Colonic mucosa (tissue), 4 donors: ENCODE results near the gene SEPTIN5. TPM values are rescaled to one million over a fixed set of nuclear protein-coding genes. Genes with fewer than 3 reads are reported as not detected.

Experiments
- DNase-seq: peaks from one replicate; pipeline ENCODE4 v3.0.0-alpha.2; 2020
- H3K27ac ChIP-seq: fragments of 200-600 bp; one replicate; pipeline ENCODE4 v1.8.0; 2021
- H3K27me3 ChIP-seq: fragments of 200-600 bp; one replicate; pipeline ENCODE4 v1.8.0; 2021
- H3K36me3 ChIP-seq: fragments of 200-600 bp; one replicate; pipeline ENCODE4 v1.8.0; 2021
- H3K4me1 ChIP-seq: fragments of 200-600 bp; one replicate; pipeline ENCODE4 v1.8.0; 2021; ENCODE audit warnings: mild to moderate bottlenecking
- H3K4me3 ChIP-seq: fragments of 200-600 bp; one replicate; pipeline ENCODE4 v1.8.0; 2021
- H3K9ac ChIP-seq, 2 donors: one replicate each; pipeline ENCODE4 v1.7.0; 2013; ENCODE audit warnings: control low read depth in 2 of 2, low read depth in 2 of 2, low read length in 2 of 2
- H3K9me3 ChIP-seq: fragments of 200-600 bp; one replicate; pipeline ENCODE4 v1.8.0; 2021
- CTCF ChIP-seq: fragments of 200-600 bp; IDR thresholded peaks from one replicate; pipeline ENCODE4 v1.8.0; 2022; ENCODE audit warnings: antibody characterized with exemption, mild to moderate bottlenecking
- intact Hi-C: fragments of 100-400 bp; cut with DNase I; formaldehyde crosslinking; loops from one replicate; pipeline ENCODE4 v1.14.1; 2022
- total RNA-seq, 2 donors: library from RNA; stranded (reverse); fragmentation: NEBNext Ultra II Directional in 1 of 2; extraction: Animal tissue kit (Norgen Biotek cat#: 25700) in 1 of 2; gene quantifications; one replicate each; pipeline ENCODE4 v1.2.1, GENCODE V29; 2021
- donor health status: healthy.
- donor health status: DM: no; HTN: no; CAD: no.
- donor health status: DM: no; HTN: no; CAD: no.

Gene SEPTIN5
- total RNA-seq, 2 donors from 2014 or later = 2.2 to 2.5 TPM

GRCh38 chr22:19733755-19734154 lies 19.5 kb downstream of the SEPTIN5 start:
- no peak for DNase-seq
- TF ChIP-seq CTCF = no peak
- H3K4me1 ChIP-seq = peaks cover 7% of the 10 kb centered on the region
- H3K27me3 ChIP-seq = peaks cover 5% of the 10 kb centered on the region
- intact Hi-C loops = no loop called here
- no peaks in the 10 kb centered on the region for H3K36me3 ChIP-seq
- H3K9ac ChIP-seq = no peak overlapping the region
- no peak overlapping the region for H3K27ac ChIP-seq
- no peaks in the 10 kb centered on the region for H3K9me3 ChIP-seq
- no peak overlapping the region for H3K4me3 ChIP-seq

GRCh38 chr22:19734163-19734562 lies 19.9 kb downstream of the SEPTIN5 start:
- no peak for DNase-seq
- TF ChIP-seq CTCF = no peak
- intact Hi-C loops = no loop called here
- Histone ChIP-seq H3K4me3 (no peak overlapping the region), H3K4me1 (peaks cover 7% of the 10 kb centered on the region), H3K9ac (no peak overlapping the region), H3K27ac (no peak overlapping the region), H3K27me3 (peaks cover 5% of the 10 kb centered on the region), H3K9me3 (no peaks in the 10 kb centered on the region), H3K36me3 (no peaks in the 10 kb centered on the region)

GRCh38 chr22:19734837-19735382 lies 20.6 kb downstream of the SEPTIN5 start:
- Histone ChIP-seq H3K36me3 (no peaks in the 10 kb centered on the region), H3K27me3 (peaks cover 5% of the 10 kb centered on the region), H3K9ac (no peak overlapping the region), H3K4me1 (peaks cover 7% of the 10 kb centered on the region), H3K4me3 (no peak overlapping the region), H3K9me3 (no peaks in the 10 kb centered on the region), H3K27ac (no peak overlapping the region)
- intact Hi-C loops = no loop called here
- DNase-seq = no peak
- no peak for TF ChIP-seq CTCF

- Histone ChIP-seq H3K4me1 (peaks cover 1% of the 10 kb centered on the region), H3K4me3 (no peak overlapping the region), H3K27ac (no peak overlapping the region), H3K9me3 (no peaks in the 10 kb centered on the region), H3K9ac (no peak overlapping the region), H3K27me3 (peaks cover 5% of the 10 kb centered on the region), H3K36me3 (no peaks in the 10 kb centered on the region)
- intact Hi-C loops = no loop called here
- TF ChIP-seq CTCF = no peak
- no peak for DNase-seq
Observed at GRCh38 chr22:19735665-19736510, 21.6 kb downstream of the SEPTIN5 start.

GRCh38 chr22:19737846-19738663 lies 23.8 kb downstream of the SEPTIN5 start:
- no peak for TF ChIP-seq CTCF
- intact Hi-C loops = no loop called here
- no peak overlapping the region for H3K27ac ChIP-seq
- no peaks in the 10 kb centered on the region for H3K4me1 ChIP-seq
- DNase-seq = no peak
- H3K9me3 ChIP-seq = no peaks in the 10 kb centered on the region
- H3K36me3 ChIP-seq = no peaks in the 10 kb centered on the region
- H3K4me3 ChIP-seq = no peak overlapping the region
- H3K9ac ChIP-seq = no peak overlapping the region
- no peaks in the 10 kb centered on the region for H3K27me3 ChIP-seq
